Measurements from ENCODE around the gene ZNF692. TPM values are rescaled to one million over a fixed set of nuclear protein-coding genes. Genes with fewer than 3 reads are reported as not detected.

Gene ZNF692
- total RNA-seq, 1 experiment from 2014 or later, result 59.1 TPM

DNA sequence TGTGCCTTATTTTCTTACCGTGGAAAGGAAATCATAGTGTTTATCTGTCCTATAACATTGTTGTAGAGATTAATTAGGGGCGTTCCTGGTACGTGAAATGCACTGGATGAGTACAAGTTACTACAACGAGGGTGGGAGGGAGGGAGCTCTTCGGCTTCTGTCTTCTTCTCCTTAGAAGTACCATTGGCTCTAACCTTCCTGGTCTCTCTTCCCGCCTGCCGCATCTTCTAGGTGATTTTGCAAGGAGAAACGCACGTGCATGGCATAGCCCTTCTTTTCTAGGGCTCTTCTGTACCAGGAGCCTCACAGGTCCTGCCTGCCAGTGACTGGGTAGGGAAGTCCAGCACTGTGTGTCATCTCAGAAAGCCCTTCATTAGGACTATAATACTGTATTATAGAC is 50.0 kb downstream of the ZNF692 start (continued):
- TF ChIP-seq, protein P1, sequence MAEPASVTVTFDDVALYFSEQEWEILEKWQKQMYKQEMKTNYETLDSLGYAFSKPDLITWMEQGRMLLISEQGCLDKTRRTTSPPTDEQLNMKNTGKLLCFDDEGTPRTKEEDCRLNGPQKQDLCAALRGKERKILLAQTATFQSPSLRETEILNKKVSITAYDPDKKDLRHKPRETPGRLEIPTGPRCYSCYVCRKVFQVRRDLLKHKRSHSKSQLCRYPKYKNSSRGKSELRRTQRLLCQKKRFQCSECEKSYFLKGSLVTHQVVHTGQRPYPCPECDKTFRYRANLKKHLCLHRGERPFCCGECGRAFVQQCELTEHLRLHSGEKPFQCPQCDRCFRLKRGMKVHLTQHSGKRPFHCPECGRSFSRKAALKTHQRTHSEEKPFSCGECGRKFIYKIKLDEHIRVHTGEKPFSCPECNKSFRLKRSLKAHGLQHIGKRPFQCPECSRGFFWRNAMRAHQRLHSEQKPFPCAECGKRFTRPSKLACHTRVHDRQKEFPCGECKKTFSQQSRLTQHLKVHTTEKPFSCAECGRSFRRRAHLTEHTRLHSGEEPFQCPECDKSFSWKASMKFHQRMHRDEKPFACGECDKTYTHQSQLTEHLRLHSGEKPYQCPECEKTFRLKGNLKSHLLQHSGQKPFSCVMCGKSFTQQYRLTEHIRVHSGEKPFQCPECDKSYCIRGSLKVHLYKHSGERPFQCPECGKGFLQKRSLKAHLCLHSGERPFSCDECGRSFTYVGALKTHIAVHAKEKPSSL (CRISPR knock-in tag; conservative IDR thresholded peaks at IDR 0.05), result no peak
- TF ChIP-seq, protein P2, sequence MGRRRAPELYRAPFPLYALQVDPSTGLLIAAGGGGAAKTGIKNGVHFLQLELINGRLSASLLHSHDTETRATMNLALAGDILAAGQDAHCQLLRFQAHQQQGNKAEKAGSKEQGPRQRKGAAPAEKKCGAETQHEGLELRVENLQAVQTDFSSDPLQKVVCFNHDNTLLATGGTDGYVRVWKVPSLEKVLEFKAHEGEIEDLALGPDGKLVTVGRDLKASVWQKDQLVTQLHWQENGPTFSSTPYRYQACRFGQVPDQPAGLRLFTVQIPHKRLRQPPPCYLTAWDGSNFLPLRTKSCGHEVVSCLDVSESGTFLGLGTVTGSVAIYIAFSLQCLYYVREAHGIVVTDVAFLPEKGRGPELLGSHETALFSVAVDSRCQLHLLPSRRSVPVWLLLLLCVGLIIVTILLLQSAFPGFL (CRISPR knock-in tag; IDR thresholded peaks at IDR 0.05; ENCODE audit: borderline replicate concordance), result no peak
- TF ChIP-seq CREB1 (CRISPR knock-in tag; IDR thresholded peaks at IDR 0.05), result no peak
- TF ChIP-seq, protein P3, sequence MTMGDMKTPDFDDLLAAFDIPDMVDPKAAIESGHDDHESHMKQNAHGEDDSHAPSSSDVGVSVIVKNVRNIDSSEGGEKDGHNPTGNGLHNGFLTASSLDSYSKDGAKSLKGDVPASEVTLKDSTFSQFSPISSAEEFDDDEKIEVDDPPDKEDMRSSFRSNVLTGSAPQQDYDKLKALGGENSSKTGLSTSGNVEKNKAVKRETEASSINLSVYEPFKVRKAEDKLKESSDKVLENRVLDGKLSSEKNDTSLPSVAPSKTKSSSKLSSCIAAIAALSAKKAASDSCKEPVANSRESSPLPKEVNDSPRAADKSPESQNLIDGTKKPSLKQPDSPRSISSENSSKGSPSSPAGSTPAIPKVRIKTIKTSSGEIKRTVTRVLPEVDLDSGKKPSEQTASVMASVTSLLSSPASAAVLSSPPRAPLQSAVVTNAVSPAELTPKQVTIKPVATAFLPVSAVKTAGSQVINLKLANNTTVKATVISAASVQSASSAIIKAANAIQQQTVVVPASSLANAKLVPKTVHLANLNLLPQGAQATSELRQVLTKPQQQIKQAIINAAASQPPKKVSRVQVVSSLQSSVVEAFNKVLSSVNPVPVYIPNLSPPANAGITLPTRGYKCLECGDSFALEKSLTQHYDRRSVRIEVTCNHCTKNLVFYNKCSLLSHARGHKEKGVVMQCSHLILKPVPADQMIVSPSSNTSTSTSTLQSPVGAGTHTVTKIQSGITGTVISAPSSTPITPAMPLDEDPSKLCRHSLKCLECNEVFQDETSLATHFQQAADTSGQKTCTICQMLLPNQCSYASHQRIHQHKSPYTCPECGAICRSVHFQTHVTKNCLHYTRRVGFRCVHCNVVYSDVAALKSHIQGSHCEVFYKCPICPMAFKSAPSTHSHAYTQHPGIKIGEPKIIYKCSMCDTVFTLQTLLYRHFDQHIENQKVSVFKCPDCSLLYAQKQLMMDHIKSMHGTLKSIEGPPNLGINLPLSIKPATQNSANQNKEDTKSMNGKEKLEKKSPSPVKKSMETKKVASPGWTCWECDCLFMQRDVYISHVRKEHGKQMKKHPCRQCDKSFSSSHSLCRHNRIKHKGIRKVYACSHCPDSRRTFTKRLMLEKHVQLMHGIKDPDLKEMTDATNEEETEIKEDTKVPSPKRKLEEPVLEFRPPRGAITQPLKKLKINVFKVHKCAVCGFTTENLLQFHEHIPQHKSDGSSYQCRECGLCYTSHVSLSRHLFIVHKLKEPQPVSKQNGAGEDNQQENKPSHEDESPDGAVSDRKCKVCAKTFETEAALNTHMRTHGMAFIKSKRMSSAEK (CRISPR knock-in tag; IDR thresholded peaks at IDR 0.05; ENCODE audit: borderline replicate concordance), result no peak

DNA sequence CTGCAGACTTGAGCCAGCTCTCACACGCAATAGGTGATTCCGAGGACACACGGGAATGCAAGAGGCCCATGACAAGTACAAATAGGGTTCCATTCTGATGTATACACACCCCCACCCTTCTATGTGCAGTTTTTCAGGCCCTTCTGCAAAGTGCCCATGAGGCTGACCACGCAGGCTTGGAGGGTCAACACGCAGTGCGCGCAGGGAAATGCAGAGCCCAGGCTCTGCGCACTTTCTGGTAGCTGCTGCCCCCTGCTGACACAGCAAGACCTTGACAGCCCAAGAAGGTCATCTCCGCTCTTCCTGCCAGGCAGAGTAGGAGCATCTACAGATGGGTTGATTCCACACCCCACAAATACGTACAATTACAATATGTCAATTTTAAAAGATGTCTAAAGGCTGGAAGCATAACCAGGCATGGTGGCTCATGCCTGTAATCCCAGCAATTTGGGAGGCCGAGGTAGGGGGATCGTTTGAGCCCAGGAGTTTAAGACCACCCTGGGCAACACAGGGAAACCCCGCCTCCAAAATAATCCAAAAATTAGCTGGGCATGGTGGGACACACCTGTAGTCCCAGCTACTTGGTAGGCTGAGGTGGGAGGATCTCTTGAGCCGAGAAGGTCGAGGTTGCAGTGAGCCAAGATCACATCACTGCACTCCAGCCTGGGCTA is 51.7 kb downstream of the ZNF692 start:
- POLR2A ChIA-PET, result no interaction called here
- Mint-ChIP-seq H3K27ac (no peak overlapping the region; the same call in 1 of the 2 replicates), H3K4me3 (no peak overlapping the region), H3K9me3 (peaks cover 30% of the 10 kb centered on the region), H3K36me3 (peaks cover 18% of the 10 kb centered on the region), H3K27me3 (ENCODE audit: low read depth) (peaks cover 12% of the 10 kb centered on the region; the same call in 1 of the 2 replicates), H3K4me1 (no peaks in the 10 kb centered on the region)
- CTCF ChIA-PET, result interaction anchor here (0.6 to 1.6 kb wide), 7 partner anchors 13 to 1752 kb away, joined by 3 to 7 read pairs (median 4); partner anchors contain the start of genes PGBD2, SH3BP5L and ZNF692
- peak; percentile 66 for DNase-seq (ENCODE audit: low spot score)
- peak; percentile 93 for ATAC-seq
- TF ChIP-seq, protein P4, sequence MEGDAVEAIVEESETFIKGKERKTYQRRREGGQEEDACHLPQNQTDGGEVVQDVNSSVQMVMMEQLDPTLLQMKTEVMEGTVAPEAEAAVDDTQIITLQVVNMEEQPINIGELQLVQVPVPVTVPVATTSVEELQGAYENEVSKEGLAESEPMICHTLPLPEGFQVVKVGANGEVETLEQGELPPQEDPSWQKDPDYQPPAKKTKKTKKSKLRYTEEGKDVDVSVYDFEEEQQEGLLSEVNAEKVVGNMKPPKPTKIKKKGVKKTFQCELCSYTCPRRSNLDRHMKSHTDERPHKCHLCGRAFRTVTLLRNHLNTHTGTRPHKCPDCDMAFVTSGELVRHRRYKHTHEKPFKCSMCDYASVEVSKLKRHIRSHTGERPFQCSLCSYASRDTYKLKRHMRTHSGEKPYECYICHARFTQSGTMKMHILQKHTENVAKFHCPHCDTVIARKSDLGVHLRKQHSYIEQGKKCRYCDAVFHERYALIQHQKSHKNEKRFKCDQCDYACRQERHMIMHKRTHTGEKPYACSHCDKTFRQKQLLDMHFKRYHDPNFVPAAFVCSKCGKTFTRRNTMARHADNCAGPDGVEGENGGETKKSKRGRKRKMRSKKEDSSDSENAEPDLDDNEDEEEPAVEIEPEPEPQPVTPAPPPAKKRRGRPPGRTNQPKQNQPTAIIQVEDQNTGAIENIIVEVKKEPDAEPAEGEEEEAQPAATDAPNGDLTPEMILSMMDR (IDR thresholded peaks at IDR 0.05), result peak; percentile 78
- TF ChIP-seq, protein P5, sequence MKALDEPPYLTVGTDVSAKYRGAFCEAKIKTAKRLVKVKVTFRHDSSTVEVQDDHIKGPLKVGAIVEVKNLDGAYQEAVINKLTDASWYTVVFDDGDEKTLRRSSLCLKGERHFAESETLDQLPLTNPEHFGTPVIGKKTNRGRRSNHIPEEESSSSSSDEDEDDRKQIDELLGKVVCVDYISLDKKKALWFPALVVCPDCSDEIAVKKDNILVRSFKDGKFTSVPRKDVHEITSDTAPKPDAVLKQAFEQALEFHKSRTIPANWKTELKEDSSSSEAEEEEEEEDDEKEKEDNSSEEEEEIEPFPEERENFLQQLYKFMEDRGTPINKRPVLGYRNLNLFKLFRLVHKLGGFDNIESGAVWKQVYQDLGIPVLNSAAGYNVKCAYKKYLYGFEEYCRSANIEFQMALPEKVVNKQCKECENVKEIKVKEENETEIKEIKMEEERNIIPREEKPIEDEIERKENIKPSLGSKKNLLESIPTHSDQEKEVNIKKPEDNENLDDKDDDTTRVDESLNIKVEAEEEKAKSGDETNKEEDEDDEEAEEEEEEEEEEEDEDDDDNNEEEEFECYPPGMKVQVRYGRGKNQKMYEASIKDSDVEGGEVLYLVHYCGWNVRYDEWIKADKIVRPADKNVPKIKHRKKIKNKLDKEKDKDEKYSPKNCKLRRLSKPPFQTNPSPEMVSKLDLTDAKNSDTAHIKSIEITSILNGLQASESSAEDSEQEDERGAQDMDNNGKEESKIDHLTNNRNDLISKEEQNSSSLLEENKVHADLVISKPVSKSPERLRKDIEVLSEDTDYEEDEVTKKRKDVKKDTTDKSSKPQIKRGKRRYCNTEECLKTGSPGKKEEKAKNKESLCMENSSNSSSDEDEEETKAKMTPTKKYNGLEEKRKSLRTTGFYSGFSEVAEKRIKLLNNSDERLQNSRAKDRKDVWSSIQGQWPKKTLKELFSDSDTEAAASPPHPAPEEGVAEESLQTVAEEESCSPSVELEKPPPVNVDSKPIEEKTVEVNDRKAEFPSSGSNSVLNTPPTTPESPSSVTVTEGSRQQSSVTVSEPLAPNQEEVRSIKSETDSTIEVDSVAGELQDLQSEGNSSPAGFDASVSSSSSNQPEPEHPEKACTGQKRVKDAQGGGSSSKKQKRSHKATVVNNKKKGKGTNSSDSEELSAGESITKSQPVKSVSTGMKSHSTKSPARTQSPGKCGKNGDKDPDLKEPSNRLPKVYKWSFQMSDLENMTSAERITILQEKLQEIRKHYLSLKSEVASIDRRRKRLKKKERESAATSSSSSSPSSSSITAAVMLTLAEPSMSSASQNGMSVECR (CRISPR knock-in tag; IDR thresholded peaks at IDR 0.05; ENCODE audit: borderline replicate concordance), result no peak

DNA sequence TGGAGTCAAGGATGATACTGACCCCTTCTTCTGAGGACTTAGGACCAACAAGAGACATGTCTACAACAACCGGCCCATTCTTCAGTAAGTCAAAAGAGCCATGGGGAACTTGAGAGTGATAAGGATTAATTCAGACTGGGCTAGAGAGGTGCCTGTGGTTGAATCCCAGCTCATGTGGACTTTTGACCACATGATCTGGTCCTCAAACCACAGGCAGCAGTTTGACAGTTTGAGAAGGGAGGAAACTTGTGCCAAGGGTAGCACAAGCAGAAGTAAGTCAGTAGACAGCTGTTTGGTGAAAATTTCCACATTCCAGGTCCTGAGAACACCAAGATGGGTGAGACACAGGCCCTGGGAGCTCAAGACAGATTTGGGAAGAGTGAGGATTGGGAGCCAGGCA is 53.0 kb downstream of the ZNF692 start:
- H3K27me3 Mint-ChIP-seq (ENCODE audit: low read depth), result peaks cover 21% of the 10 kb centered on the region
- CTCF ChIA-PET, result interaction anchor here (1.6 kb wide), 1 partner anchor 101 kb away, joined by 4 read pairs; the partner anchor contains the start of gene PGBD2
- H3K4me3 Mint-ChIP-seq, result no peak overlapping the region
- H3K27ac Mint-ChIP-seq, result no peak overlapping the region
- H3K9me3 Mint-ChIP-seq, result peaks cover 42% of the 10 kb centered on the region
- DNase-seq (ENCODE audit: low spot score) (no peak), ATAC-seq (no peak)
- POLR2A ChIA-PET, result no interaction called here
- peaks cover 22% of the 10 kb centered on the region for H3K36me3 Mint-ChIP-seq
- H3K4me1 Mint-ChIP-seq, result no peaks in the 10 kb centered on the region
- TF ChIP-seq ZNF317 (CRISPR knock-in tag; IDR thresholded peaks at IDR 0.05; ENCODE audit: borderline replicate concordance, low read depth) (no peak), ZNF219 (CRISPR knock-in tag; IDR thresholded peaks at IDR 0.05; ENCODE audit: borderline replicate concordance) (no peak), ELF4 (CRISPR knock-in tag; IDR thresholded peaks at IDR 0.05; ENCODE audit: low read depth) (no peak), NFYB (CRISPR knock-in tag; conservative IDR thresholded peaks at IDR 0.05; ENCODE audit: low read depth) (no peak), KAT7 (CRISPR knock-in tag; IDR thresholded peaks at IDR 0.05; ENCODE audit: borderline replicate concordance) (no peak), CBFB (CRISPR knock-in tag; IDR thresholded peaks at IDR 0.05; ENCODE audit: low read depth) (no peak), ETV6 (CRISPR knock-in tag; IDR thresholded peaks at IDR 0.05) (no peak), TEAD1 (CRISPR knock-in tag; IDR thresholded peaks at IDR 0.05) (no peak), ATF1 (CRISPR knock-in tag; IDR thresholded peaks at IDR 0.05) (no peak), CREM (CRISPR knock-in tag; IDR thresholded peaks at IDR 0.05) (no peak)
- TF ChIP-seq, protein P6, sequence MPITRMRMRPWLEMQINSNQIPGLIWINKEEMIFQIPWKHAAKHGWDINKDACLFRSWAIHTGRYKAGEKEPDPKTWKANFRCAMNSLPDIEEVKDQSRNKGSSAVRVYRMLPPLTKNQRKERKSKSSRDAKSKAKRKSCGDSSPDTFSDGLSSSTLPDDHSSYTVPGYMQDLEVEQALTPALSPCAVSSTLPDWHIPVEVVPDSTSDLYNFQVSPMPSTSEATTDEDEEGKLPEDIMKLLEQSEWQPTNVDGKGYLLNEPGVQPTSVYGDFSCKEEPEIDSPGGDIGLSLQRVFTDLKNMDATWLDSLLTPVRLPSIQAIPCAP (CRISPR knock-in tag; IDR thresholded peaks at IDR 0.05), result no peak
